NCI-H2029 treated with DMSO at 0.1 percent for 48 hours (cell line): ENCODE measurements around the gene PRM2.
A peak's percentile ranks its signal among the peaks of the same experiment; 100 is the strongest.
"Not testable (repeated sequence)": the region's sequence is repeated elsewhere in the genome, so short reads cannot be mapped to it uniquely, and the experiment has no call there.

Experiments
- DNase-seq: peaks from one replicate; lab custom pipeline; 2025; lab: John Stamatoyannopoulos, UW

The PRM2 gene

GRCh38 chr16:11307639-11308492, 31.6 kb upstream of the PRM2 start:
- DNase-seq, result no peak

DNA sequence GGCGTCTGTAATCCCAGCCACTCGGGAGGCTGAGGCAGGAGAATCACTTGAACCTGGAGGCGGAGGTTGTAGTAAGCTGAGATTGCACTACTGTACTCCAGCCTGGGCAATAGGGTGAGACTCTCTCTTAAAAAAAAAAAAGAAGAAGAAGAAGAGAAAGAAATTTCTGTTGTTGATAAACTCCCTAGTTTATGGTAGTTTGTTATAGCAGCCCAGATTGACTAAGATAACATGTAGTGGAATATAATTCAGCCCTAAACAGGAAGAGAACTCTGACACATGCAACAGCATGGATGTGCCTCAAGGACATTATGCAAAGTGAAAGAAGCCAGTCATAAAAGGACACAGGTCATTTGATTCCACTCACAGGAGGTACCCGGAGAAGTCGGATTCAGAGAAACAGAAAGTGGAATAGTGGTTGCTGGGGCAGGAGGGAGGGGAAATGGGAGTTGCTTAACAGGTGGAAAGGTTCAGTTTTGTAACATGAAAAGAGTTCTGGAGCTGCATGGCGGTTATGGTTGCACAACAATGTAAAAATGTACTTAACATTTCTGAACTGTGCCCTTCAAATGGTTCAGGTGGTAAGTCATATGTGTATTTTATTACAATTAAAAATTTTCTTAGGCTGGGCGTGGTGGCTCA, 30.8 kb upstream of the PRM2 start:
- DNase-seq, result no peak

DNA sequence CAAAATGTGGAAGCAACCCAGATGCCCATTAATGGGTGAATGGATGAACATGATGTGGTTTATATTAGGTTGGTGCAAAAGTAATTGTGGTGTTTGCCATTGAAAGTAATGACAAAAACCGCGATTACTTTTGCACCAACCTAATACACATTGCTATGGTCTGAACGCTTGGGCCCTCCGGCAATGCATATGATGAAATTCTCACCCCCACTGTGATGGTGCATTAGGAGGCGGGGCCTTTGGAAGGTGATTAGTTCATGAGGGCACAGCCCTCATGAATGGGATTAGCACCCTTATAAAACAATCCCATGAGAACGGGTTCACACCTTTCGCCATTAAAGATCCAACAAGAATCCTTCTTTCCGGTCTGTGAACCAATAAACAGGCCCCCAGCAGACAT, 30.1 kb upstream of the PRM2 start:
- no peak for DNase-seq

- peak; percentile 81 for DNase-seq
These were observed 27.3 kb upstream of the PRM2 start for GRCh38 chr16:11303405-11304138.

DNA sequence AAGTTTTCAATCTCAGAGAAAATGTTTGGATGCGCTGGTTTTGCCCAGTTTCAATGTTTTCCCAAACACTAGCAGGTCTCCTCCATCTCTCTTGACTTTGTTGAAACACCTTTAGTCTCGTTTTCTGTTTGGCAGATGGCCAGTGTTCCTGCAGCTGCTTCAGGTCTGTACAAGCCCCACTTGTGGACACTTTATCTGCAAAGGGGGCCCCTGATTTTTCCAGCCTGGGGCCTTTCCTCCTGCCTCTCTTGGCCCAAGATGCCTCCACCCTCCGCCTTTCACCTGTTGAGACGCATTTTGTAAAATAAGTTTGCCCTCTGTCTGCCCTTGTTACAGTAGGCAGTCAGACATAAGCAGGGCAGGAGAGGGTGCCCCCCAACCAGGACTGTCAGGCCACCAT, 26.7 kb upstream of the PRM2 start:
- peak; percentile 73 for DNase-seq

DNA sequence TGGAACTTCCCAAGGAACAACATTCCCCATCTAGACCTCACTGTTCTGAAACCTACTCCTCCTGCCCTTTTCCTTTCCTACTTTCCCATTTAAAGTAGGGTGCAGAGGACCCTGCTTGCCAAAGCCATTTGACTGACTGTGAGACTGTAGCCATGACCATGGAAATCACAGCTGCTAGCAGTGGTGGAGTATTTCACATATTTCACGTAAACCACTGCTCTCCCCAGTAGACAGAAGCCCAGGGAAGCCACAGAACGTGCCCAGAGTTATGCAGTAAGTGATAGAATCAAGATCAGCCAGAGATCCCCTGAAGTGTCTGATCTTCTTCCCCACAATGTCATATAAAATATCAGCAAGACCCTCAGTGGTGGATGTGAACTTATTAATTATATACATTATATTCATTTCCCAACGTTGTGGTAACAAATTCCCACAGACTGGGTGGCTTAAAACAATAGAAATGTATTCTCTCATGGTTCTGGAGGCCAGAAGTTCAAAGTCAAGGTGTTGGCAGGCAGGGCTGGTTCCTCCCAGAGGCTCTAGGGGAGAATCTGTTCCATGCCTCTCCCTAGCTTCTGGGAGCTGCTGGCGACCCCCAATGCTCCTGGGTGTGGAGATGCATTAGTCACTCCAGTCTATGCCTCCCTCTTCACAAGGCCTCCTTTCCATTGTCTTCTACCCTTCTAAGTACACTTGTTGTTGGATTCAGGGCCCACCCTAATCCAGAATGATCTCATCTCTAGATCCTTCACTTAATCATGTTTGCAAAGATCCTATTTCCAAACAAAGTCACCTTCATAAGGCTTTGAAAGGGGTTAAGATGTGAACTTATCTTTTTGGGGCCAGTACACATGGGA, 25.6 kb upstream of the PRM2 start:
- DNase-seq, result peak; percentile 42

- DNase-seq, result no peak
These were observed 24.2 kb upstream of the PRM2 start for GRCh38 chr16:11300560-11300892.

DNA sequence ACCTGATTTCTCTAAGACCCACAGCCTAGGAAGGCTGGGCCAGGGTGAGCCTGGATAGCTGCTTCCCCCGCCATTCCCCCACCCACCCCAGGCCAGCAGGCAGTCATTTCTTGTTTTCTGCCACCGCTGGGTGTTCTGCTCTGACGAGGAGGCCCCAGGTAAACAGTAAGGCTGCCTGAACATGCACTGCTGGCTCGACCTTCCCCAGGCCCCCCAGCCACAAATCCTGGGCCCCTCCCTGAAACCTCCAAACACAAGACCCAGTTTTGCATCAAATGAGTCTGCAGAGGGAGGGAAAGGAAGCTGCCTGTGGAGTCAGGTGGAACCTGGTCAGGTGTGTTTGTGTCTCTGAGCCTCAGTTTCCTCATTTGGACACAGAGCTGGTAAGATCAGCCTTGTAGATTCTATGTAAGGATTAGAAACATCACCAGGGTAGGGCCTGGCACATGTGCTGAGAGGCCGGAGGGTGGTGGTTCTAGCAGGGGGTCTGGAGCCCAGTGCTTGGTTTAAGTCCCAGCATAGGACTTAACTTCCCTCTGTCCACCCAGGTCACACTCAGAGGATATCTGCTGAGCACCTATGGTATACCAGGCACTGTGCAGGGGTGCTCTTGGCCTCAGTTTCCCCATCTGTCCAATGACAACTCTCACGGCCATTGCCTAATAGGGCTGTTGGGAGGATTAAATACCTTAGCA, 23.7 kb upstream of the PRM2 start:
- no peak for DNase-seq

- not testable (repeated sequence) for DNase-seq
These were observed 22.8 kb upstream of the PRM2 start for GRCh38 chr16:11298950-11299547.

GRCh38 chr16:11298143-11298900, 22.0 kb upstream of the PRM2 start:
- DNase-seq, result no peak

GRCh38 chr16:11297492-11298142, 21.3 kb upstream of the PRM2 start:
- DNase-seq, result peak; percentile 45

GRCh38 chr16:11296706-11297491, 20.6 kb upstream of the PRM2 start:
- DNase-seq, result no peak

DNA sequence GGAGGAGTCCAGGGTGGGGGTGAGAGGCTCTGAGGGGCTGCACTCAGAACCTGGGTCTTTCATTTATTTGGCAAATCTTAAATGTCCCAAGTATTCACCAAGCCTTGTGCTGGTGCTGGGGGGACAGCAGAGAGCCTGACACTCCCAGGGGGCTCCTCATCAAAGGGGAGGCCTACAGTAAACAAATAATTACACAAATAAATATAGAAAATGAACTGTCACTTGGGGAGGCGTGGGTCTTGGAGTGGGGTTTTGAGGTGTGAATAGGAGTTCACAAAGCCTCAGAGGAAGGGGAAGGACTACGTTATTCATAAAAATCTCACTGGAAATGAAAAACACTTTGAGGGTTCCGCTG, 20.0 kb upstream of the PRM2 start:
- DNase-seq, result no peak

DNA sequence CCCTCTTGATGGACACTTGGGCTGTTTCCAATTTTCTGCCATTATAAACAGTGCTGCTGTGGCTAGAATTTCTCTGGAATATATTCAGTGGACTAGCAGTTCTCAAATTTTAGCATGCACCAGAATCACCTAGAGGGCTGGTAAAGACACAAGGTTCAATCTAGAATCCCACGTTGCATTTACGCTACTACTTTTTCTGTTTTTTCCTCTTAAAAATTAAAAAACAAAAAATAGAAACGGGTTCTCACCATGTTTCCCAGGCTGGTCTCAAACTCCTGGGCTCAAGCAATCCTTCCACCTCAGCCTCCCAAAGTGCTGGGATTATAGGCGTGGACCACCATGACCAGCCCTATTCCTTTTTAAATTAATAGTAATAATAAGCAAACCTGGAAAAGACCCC, 19.4 kb upstream of the PRM2 start:
- DNase-seq, result no peak

- no peak for DNase-seq
These were observed 15.9 kb upstream of the PRM2 start for GRCh38 chr16:11292076-11292748.

GRCh38 chr16:11291091-11291703, 14.9 kb upstream of the PRM2 start:
- no peak for DNase-seq

GRCh38 chr16:11290102-11290893, 14.0 kb upstream of the PRM2 start:
- DNase-seq, result no peak
